Upper lobe of left lung (tissue), 4 donors: ENCODE results near the gene ACTR1A.

Source experiments
- CTCF ChIP-seq, 6 experiments: fragments of 450-650 bp in 4 of 6; fragments of 200-600 bp in 2 of 6; sonication (generic) in 2 of 6; IDR thresholded peaks; one replicate each; pipeline ENCODE4 v1.5.1; 2016 to 2019; ENCODE audit warnings: antibody characterized with exemption in 6 of 6
- EP300 ChIP-seq, 4 donors: sonication (generic); formaldehyde crosslinking; IDR thresholded peaks; one replicate each; pipeline ENCODE4 v1.5.1; 2017; ENCODE audit warnings: antibody characterized with exemption in 4 of 4, control low read depth in 2 of 4
- POLR2A ChIP-seq, 4 donors: fragments of 450-650 bp; IDR thresholded peaks; one replicate each; pipeline ENCODE4 v1.5.1; 2016 to 2017; ENCODE audit warnings: antibody characterized with exemption in 4 of 4, mild to moderate bottlenecking in 2 of 4
- POLR2AphosphoS5 ChIP-seq, 2 donors: sonication (generic); formaldehyde crosslinking; IDR thresholded peaks; one replicate each; pipeline ENCODE4 v1.5.1; 2017; ENCODE audit warnings: antibody characterized with exemption in 2 of 2

- TF ChIP-seq CTCF (IDR thresholded peaks at IDR 0.05) (no peak), POLR2A (IDR thresholded peaks at IDR 0.05) (no peak), POLR2AphosphoS5 (IDR thresholded peaks at IDR 0.05) (no peak), EP300 (IDR thresholded peaks at IDR 0.05) (no peak)
Measured at GRCh38 chr10:102457591-102458150, 44.8 kb downstream of the ACTR1A start.
